GM21529 (cell line): ENCODE measurements around the gene TYRP1.
"Not testable (repeated sequence)": the region's sequence is repeated elsewhere in the genome, so short reads cannot be mapped to it uniquely, and the experiment has no call there.

ENCODE experiments used
- ATAC-seq: cut with Tn5 transposase; IDR thresholded peaks from one replicate; pipeline ENCODE4 v1.9.1; 2021; ENCODE audit not compliant: unreplicated experiment

TYRP1 gene

GRCh38 chr9:12693141-12693540 is at the start of gene TYRP1:
TYRP1 (plus strand) TSS chr9:12693385; CDS start chr9:12693997, 612 bp downstream.
- ATAC-seq: no peak

- ATAC-seq: no peak
These were observed 49.5 kb upstream of the TYRP1 start for GRCh38 chr9:12643686-12644085.

- no peak for ATAC-seq
These were observed 44.3 kb upstream of the TYRP1 start for GRCh38 chr9:12648925-12649324.

GRCh38 chr9:12651125-12651524 is 42.1 kb upstream of the TYRP1 start:
- no peak for ATAC-seq

- no peak for ATAC-seq
These were observed 40.2 kb upstream of the TYRP1 start for GRCh38 chr9:12652973-12653372.

GRCh38 chr9:12656803-12657202 is 36.4 kb upstream of the TYRP1 start:
- no peak for ATAC-seq

GRCh38 chr9:12657233-12657632 is 36.0 kb upstream of the TYRP1 start:
- no peak for ATAC-seq

- ATAC-seq: no peak
These were observed 35.2 kb upstream of the TYRP1 start for GRCh38 chr9:12657998-12658397.

GRCh38 chr9:12658531-12659209 is 34.5 kb upstream of the TYRP1 start:
- ATAC-seq: no peak

GRCh38 chr9:12659220-12659619 is 34.0 kb upstream of the TYRP1 start:
- ATAC-seq: no peak

- ATAC-seq: no peak
These were observed 26.4 kb upstream of the TYRP1 start for GRCh38 chr9:12666813-12667212.

- no peak for ATAC-seq
These were observed 25.3 kb upstream of the TYRP1 start for GRCh38 chr9:12667892-12668291.

- no peak for ATAC-seq
These were observed 23.2 kb upstream of the TYRP1 start for GRCh38 chr9:12670006-12670405.

- ATAC-seq: no peak
These were observed 18.2 kb upstream of the TYRP1 start for GRCh38 chr9:12674961-12675360.

GRCh38 chr9:12677462-12678126 is 15.6 kb upstream of the TYRP1 start:
- not testable (repeated sequence) for ATAC-seq

- no peak for ATAC-seq
These were observed 12.8 kb upstream of the TYRP1 start for GRCh38 chr9:12680341-12680740.

GRCh38 chr9:12680757-12681156 is 12.4 kb upstream of the TYRP1 start:
- no peak for ATAC-seq

GRCh38 chr9:12681620-12682019 is 11.6 kb upstream of the TYRP1 start:
- no peak for ATAC-seq

GRCh38 chr9:12684974-12685373 is 8.2 kb upstream of the TYRP1 start:
- ATAC-seq: no peak

- ATAC-seq: no peak
These were observed 4.0 kb upstream of the TYRP1 start for GRCh38 chr9:12689233-12689632.

GRCh38 chr9:12694013-12694412 is 828 bp downstream of the TYRP1 start:
- ATAC-seq: no peak

GRCh38 chr9:12695474-12695873 is 2.3 kb downstream of the TYRP1 start:
- ATAC-seq: no peak
